ENCODE measurements around the gene TMEM212.

The TMEM212 gene

DNA sequence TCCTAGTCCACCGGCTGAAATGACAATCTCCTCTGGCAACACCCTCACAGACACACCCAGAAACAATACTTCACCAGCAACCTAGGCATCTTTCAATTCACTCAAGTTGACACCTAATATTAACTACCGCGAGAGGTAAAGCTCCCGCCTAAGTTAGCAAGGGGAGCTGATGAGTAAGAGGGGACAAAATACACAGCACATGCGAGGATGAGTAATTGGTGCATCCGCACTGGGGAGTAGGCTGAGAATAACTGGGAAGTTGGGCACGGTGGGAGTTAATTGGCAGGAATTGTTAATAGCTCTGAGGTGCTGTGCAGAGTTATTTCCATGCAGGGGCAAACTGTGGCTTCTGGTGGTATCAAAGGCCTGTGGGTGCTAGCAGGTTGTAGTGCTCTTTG lies 18.3 kb upstream of the TMEM212 start:
- Histone ChIP-seq H3K4me3 (ENCODE audit: low read length, poor library complexity, severe bottlenecking) (no peak overlapping the region), H3K27me3 (ENCODE audit: insufficient read depth, low read length, poor library complexity, severe bottlenecking) (no peaks in the 10 kb centered on the region), H3K4me1 (ENCODE audit: insufficient read depth, low read length, poor library complexity, severe bottlenecking) (peaks cover 8% of the 10 kb centered on the region), H3K9me3 (ENCODE audit: insufficient read depth, low read depth, low read length) (no peaks in the 10 kb centered on the region), H4K20me1 (ENCODE audit: insufficient read depth, low read length, poor library complexity, severe bottlenecking) (no peaks in the 10 kb centered on the region), H3K36me3 (ENCODE audit: insufficient read depth, low read length) (no peaks in the 10 kb centered on the region), H3K9me2 (replicated peaks; ENCODE audit: low read depth, low read length) (no peaks in the 10 kb centered on the region), H3K4me2 (ENCODE audit: low read depth, low read length, poor library complexity, severe bottlenecking) (no peak overlapping the region), H3K9ac (ENCODE audit: low read depth, low read length, poor library complexity, severe bottlenecking) (no peak overlapping the region), H2AFZ (ENCODE audit: low read length) (no peak overlapping the region), H3F3A (ENCODE audit: low read depth) (no peaks in the 10 kb centered on the region), H3K79me2 (ENCODE audit: insufficient read depth, low read length) (no peaks in the 10 kb centered on the region)
- no peak for TF ChIP-seq EZH2phosphoT487 (IDR thresholded peaks at IDR 0.05; ENCODE audit: borderline replicate concordance)
- TF ChIP-seq, protein P1, sequence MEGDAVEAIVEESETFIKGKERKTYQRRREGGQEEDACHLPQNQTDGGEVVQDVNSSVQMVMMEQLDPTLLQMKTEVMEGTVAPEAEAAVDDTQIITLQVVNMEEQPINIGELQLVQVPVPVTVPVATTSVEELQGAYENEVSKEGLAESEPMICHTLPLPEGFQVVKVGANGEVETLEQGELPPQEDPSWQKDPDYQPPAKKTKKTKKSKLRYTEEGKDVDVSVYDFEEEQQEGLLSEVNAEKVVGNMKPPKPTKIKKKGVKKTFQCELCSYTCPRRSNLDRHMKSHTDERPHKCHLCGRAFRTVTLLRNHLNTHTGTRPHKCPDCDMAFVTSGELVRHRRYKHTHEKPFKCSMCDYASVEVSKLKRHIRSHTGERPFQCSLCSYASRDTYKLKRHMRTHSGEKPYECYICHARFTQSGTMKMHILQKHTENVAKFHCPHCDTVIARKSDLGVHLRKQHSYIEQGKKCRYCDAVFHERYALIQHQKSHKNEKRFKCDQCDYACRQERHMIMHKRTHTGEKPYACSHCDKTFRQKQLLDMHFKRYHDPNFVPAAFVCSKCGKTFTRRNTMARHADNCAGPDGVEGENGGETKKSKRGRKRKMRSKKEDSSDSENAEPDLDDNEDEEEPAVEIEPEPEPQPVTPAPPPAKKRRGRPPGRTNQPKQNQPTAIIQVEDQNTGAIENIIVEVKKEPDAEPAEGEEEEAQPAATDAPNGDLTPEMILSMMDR (conservative IDR thresholded peaks at IDR 0.05; ENCODE audit: low read length), result no peak

DNA sequence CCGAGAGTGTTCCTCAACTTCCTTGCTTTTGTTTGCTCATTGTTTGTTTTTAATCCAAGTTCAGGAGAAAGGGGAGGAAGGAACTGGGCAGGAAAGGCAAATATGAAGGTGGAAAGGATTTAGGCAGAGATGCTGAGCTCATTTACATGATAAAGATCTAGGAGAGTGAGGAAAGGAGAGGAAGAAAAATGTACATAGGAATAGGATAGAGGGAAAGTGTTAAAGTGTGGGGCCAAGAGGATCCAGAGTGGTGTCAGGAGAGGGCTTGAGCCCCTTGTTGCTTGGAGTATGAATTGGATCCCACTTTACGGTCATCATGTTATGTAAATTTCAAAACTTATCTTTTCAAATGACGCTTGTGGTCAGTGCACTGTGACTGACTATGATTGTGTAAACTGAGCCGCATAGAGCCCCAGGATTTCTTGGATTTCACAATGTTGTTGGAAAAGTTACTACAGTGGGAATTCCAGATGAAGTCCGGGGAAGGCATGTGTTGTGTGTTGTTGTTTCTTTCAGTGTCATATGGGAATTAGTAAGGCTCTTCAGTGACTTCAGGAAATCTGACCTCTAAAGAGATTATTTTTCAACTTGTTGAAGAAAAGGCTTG lies 17.8 kb upstream of the TMEM212 start:
- no peak for TF ChIP-seq EZH2phosphoT487 (IDR thresholded peaks at IDR 0.05; ENCODE audit: borderline replicate concordance)
- TF ChIP-seq, protein P1 (conservative IDR thresholded peaks at IDR 0.05; ENCODE audit: low read length), result no peak
- Histone ChIP-seq H3K9me2 (replicated peaks; ENCODE audit: low read depth, low read length) (no peaks in the 10 kb centered on the region), H3K9ac (ENCODE audit: low read depth, low read length, poor library complexity, severe bottlenecking) (no peak overlapping the region), H3K4me1 (ENCODE audit: insufficient read depth, low read length, poor library complexity, severe bottlenecking) (peaks cover 8% of the 10 kb centered on the region), H3K27me3 (ENCODE audit: insufficient read depth, low read length, poor library complexity, severe bottlenecking) (no peaks in the 10 kb centered on the region), H3K4me2 (ENCODE audit: low read depth, low read length, poor library complexity, severe bottlenecking) (no peak overlapping the region), H4K20me1 (ENCODE audit: insufficient read depth, low read length, poor library complexity, severe bottlenecking) (no peaks in the 10 kb centered on the region), H3K79me2 (ENCODE audit: insufficient read depth, low read length) (no peaks in the 10 kb centered on the region), H3K9me3 (ENCODE audit: insufficient read depth, low read depth, low read length) (no peaks in the 10 kb centered on the region), H3K4me3 (ENCODE audit: low read length, poor library complexity, severe bottlenecking) (no peak overlapping the region), H2AFZ (ENCODE audit: low read length) (no peak overlapping the region), H3F3A (ENCODE audit: low read depth) (no peaks in the 10 kb centered on the region), H3K36me3 (ENCODE audit: insufficient read depth, low read length) (no peaks in the 10 kb centered on the region)

DNA sequence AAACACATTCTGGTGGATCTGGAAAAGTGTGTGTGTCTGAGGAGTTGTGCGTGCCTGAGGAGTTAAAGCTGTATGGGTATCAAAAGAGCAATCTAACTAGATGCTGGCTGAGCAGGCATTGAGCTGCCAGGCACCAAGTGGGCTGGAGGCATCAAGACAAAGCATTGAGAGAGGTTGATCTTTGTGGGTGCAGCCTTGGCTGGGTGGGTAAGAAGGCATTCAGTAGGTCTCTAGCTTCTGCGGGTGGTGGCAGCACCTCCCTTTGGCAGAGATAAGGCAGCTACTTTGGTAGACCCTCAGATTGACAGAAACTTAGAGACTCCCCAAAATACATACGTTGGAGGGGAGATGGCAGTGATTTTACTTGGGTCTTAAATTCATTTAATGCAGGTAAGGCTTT lies 15.8 kb upstream of the TMEM212 start:
- Histone ChIP-seq H3K4me3 (ENCODE audit: low read length, poor library complexity, severe bottlenecking) (no peak overlapping the region), H3K9me2 (replicated peaks; ENCODE audit: low read depth, low read length) (no peaks in the 10 kb centered on the region), H3K4me2 (ENCODE audit: low read depth, low read length, poor library complexity, severe bottlenecking) (no peak overlapping the region), H3K4me1 (ENCODE audit: insufficient read depth, low read length, poor library complexity, severe bottlenecking) (peaks cover 5% of the 10 kb centered on the region), H3K9ac (ENCODE audit: low read depth, low read length, poor library complexity, severe bottlenecking) (no peak overlapping the region), H3K27me3 (ENCODE audit: insufficient read depth, low read length, poor library complexity, severe bottlenecking) (no peaks in the 10 kb centered on the region), H3K79me2 (ENCODE audit: insufficient read depth, low read length) (no peaks in the 10 kb centered on the region), H4K20me1 (ENCODE audit: insufficient read depth, low read length, poor library complexity, severe bottlenecking) (no peaks in the 10 kb centered on the region), H3K9me3 (ENCODE audit: insufficient read depth, low read depth, low read length) (no peaks in the 10 kb centered on the region), H3F3A (ENCODE audit: low read depth) (no peaks in the 10 kb centered on the region), H2AFZ (ENCODE audit: low read length) (0 out of 2 replicates have a peak overlapping the region, but pooled peaks have one; percentile 5), H3K36me3 (ENCODE audit: insufficient read depth, low read length) (no peaks in the 10 kb centered on the region)
- TF ChIP-seq, protein P1 (conservative IDR thresholded peaks at IDR 0.05; ENCODE audit: low read length), result no peak
- TF ChIP-seq EZH2phosphoT487 (IDR thresholded peaks at IDR 0.05; ENCODE audit: borderline replicate concordance), result no peak
